CD4-positive, alpha-beta T cell treated with Interferon alpha-2 for 1 hour (primary cell): ENCODE measurements around the gene GRID2.

Experiments used
- DNase-seq, 2 donors: peaks; one replicate each; pipeline ENCODE4 v3.0.0-alpha.2; 2020 to 2022

The GRID2 gene

DNA sequence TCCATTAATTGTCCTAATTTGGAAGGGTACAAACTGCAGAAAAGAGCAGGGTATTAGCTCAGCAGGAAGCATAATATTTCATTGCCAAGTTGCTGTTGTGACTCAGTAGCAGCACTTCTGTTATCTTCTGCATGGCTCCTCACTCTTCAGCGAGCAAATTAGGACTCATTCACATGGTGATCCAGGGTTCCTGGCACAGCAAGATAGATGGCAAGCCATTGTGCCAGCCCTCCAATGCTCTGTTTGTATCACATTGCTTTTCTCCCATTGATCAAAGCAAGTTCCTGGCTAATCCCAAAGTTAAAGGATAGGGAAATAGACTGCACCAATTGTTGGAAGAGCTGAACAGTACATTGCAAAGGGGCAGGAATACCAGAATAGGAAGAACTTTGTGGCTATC lies 1142.3 kb downstream of the GRID2 start:
- DNase-seq, result no peak

DNA sequence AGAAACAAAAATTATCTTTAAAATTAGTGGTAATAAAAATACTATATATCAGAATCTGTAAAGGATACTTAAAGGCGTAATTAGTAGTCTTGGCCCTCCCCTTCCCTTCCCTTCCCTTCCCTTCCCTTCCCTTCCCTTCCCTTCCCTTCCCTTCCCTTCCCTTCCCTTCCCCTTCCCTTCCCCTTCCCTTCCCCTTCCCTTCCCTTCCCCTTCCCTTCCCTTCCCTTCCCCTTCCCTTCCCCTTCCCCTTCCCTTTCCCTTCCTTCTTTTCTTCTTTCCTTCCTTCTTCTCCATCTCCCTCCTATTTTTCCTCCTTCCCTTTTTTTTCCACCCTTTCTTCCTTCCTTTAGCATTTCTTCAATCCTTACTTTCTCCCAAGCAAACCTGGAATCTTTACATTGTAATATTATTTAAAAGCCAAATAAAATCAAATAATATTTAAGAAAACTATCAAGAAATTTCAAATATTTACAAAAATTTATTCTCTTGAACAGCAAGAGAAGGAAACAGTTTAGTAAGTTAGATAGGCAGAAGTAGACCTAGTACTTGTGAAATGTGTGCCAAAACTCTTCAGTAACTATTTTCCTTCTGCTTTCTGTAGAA lies 1145.0 kb downstream of the GRID2 start:
- no peak for DNase-seq

DNA sequence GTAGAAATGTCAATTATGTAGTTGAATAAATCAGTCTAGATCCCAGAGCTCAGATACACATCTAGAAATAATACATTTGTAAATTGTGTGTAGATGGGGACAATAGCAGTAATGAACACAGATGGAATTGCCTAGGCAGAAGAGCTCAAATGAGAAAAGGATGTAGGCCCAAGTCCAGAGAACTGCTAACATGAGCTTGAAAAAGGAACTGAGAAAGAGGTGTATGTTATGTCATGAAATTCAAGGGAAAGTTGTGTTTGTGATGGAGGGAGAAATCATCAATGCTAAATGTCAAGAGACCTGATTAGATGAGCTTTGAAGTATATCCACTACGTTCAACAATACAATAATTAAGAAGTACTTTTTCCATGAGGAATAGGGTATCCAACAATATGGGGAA lies 1148.2 kb downstream of the GRID2 start:
- no peak for DNase-seq

DNA sequence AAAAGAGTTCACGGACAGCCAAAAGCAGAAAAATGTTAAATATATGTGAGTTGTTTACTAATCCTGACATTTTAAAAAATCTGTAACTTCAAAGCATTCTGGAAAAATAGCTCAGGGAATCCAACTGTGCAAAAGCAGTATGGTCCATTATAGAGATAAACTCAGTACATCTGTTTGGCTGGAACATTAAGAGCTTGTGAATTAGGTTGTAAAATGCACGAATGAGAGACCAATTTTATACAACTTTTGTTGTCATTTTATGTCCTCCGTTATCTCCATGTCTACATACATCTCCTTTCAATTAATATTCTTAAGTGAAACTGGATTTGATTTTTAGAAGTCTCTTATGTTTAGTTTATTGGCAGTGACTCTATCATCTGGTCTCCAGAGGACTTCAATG lies 1157.8 kb downstream of the GRID2 start:
- DNase-seq, result no peak

DNA sequence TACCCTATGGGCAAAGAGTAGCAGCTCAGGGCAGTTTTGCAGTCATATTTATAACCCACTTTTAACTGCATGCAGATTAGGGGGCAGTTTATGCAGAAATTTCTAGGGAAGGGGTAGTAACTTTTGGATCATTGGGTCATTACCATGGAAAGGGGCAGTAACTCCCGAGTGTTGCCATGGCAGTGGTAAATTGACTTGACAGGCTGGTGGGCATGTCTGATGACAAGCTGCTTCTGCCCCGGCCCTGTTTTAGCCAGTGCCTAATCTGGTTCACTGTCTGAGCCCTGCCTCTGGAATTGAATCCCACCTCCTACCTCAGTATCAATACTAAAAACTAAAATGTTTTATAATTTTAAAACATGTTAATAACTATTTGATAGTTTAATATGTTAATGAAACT lies 1162.7 kb downstream of the GRID2 start:
- DNase-seq, result no peak

DNA sequence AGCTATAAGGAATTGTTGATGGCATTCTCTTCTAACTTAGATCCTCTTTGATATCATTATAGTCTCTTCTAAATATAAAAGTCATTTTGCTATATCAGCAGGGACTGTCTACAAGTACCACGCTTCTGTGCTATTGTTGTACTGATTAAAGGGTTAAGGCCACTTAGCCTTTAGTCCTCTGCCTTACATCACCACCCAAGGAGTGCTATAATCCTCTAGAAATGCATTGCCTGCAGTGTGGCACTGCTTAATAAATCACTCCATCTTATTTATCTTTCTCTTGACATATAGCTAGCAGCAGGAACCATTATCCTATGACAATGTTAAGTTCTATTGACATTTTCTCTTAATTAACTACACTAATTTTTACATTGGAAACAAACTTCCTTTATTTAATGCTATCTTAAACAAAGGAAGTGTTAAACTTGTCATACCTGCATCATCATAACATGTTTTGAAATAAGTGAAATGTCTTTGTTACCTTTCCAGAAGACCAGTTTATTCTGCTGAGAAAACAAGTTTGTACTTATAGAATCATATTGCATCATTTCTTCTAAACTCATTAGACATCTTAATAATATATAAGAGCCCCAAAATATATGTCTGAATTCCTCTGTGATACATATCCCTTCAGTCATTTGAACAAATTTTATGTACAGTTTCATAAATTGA lies 1163.9 kb downstream of the GRID2 start:
- DNase-seq, result no peak

DNA sequence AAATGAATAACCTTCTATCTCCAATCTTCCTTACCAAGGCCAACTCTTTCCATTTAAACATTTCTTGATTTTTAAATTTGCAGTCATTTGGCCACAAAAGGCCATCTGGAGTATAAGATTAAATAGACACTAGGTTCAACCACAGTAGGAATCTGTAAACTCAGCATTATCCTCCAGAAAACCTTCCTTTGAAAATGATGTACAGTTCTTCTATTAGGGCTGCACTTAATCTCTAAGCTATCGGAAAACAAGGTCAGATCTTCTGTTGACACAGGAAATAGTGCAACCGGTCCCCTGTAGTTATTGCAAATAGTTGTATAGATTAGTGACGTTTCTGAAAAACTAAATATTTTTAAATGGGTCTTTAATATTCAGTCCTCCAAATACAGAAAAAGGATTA lies 1165.8 kb downstream of the GRID2 start:
- no peak for DNase-seq

DNA sequence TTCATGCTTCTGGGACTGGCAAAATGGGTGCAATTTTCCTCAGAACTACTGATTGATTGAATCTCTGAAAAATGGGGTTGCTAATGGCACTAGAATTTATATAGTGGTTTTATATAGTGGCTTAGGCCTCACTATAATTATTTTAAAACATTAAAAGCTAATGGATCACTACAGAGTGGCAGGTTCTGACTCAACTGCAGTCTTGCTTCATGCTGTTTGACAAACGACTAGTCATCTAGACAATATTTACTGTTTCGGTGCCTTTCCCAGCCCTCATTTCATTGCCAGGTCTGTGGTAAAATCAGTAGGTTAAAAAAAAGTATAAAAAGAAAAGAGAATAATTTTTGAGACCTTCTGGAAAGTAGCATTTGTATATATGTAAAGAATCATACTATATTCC lies 1172.0 kb downstream of the GRID2 start:
- DNase-seq, result no peak

DNA sequence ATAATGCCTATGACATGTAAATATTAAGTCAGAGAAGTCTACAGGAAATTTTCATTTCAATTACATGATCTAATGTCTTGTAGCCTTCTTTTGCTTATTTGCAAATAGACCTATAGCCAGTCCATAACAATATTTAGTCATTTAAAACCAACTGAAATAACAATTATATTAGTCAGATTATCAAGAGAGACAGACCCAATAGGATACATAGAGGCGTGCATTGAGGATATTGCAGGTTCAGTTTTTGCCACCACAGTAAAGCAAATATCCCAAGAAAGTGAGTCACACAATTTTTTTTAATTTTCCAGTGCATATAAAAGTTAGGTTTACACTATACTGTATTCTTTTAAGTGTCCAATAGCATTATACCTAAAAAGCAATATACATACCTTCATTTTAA lies 1175.0 kb downstream of the GRID2 start:
- DNase-seq, result no peak

DNA sequence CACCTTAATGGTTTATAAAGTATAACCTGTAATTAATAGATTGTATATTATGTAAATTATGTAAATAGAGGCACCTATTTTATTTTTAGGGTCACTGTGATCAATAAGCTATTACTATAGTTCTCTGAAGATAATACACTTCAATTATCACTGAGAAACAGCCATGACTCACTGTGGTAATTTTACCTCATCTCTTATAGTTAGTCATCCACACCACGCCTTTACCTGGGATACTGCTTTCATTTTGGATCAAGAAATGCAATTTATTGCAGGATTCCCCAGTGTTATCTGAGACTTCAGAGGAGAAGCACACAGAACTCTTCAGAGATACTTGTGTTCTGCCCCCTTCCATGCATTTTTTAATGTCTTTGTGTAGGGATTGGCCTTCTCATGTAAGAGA lies 1176.7 kb downstream of the GRID2 start:
- DNase-seq, result no peak

DNA sequence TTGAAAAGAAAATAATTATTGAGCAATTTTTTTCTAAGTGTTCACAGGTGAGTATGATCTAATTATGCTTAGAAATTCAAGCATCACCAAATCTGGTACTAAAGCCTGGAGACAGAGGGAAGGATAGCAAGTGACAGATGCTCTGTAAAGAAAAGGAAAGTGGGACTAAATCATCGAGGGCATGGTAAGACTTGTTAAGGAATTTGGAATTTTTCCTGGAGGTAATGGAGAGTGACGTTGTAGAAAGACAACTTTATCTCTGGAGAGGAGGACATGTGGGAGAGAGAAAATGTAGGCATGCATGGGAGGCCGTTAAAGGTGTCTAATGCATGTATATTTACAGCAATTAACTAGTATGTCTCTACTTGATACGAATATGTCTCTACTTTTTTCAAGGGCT lies 1191.6 kb downstream of the GRID2 start:
- DNase-seq, result no peak

DNA sequence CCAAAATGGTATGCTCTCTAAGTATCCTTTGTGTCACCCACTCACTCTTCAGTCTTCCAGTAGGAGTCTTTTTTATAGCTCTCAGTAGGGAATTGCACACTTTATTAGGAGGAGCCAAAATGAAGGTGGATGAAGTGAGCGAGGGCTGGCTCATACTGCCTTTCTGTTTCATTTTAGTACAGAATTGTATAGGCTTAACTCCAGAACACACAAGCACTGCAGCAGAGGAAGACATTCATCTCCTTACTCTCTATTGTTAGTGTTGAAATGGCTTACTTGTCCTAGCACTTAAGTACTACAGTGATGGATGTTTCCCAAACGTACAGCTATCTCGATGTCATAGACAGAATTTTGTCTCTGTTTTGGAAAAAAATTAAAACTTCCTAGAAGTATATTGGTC lies 1197.5 kb downstream of the GRID2 start:
- DNase-seq, result no peak

DNA sequence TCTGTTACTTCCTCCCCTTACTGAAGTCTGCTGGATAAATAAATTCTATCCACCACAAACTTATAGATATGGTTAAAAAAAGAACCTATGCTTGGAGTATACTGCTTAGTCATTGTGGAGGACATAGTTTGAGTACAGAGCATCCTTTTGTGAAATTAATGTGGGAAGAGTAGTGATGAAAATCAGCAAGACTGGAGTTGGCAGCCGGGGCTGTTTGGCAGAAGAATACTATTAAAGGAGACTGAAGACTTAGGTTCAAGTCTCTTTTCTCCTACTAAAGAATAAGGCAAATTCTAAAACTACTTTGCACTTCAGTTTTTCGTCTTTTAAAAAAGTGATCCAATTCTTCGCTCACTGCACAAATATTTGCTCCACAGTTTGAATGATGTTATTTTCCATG lies 1198.2 kb downstream of the GRID2 start:
- DNase-seq, result no peak

DNA sequence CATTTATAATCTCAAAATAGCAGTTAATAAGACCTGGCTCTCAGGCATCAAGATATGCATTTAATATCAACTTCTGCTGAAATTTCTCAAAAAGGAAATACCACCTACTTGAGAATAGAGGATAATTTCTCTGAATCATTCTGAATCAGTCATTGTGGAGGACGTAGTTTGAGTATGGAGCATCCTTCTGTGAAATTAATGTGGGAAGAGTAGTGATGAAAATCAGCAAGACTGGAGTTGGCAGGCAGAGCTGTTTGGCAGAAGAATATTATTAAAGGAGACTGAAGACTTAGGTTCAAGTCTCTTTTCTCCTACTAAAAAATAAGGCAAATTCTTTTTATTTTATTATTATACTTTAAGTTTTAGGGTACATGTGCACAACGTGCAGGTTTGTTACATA lies 1199.2 kb downstream of the GRID2 start:
- no peak for DNase-seq

DNA sequence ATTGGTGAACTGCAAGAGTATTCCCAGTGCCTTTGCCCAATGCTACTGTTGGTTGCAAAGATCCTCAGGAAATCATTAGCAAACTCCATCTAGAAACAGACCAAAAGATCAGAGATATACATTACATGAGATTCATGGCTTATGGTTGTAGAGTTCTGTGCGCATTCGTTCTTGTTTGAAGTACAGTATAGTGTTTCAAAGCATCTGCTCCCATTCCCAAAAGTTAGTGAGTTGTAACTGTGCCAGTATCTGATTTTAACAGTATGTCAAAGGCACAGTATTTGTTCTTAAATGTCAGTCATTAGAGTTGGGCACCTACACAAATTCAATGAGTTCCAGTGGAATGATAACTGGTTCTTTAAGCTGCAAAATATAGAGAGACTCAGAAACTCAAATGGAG lies 1210.1 kb downstream of the GRID2 start:
- no peak for DNase-seq

DNA sequence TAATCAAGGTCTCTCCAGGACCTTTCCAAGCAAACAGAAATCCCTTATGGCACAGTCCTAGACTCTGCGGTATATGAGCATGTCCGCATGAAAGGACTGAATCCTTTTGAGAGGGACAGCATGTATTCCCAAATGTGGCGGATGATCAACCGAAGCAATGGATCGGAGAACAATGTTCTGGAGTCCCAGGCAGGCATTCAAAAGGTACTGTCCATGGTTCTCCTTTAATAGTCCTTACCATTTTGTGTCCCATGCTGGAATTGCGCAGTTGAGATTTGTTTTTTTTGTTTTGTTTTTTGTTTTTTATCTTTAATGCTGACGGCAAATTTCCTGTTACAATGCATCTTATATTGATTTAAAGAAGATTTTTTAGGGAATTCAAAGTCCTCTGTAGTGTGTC lies 1211.4 kb downstream of the GRID2 start:
- DNase-seq, result no peak

DNA sequence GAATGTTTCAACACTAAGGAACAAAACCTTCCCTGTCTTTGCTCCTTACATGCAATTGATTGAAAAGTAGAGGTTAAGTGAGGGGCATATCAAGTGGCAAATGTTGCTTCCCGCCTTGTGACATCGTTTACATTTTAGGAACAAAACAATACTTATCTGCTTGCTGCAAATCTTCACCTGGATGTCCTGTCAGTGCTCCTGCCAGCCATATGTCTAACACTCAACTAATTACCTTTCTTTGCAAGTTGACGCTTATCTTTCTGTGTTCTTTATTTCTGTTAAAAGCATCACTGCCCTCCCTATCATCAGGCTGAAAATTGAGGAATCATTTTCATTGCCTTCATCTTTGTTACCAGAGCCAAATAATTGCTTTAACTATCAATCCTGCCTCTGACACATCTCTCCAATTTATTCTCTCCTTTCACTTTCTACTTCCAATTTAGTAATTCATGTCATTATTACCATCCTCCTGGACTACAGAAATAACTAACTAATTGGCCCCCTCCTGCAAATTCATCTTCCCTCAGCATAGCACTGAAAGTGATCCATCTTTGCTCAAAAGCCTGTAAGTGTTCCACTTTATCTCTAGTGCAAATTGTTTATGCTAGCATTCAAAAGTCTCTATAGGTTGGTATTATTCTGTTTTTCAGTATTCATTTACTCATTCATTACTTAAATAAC lies 1226.1 kb downstream of the GRID2 start:
- no peak for DNase-seq

DNA sequence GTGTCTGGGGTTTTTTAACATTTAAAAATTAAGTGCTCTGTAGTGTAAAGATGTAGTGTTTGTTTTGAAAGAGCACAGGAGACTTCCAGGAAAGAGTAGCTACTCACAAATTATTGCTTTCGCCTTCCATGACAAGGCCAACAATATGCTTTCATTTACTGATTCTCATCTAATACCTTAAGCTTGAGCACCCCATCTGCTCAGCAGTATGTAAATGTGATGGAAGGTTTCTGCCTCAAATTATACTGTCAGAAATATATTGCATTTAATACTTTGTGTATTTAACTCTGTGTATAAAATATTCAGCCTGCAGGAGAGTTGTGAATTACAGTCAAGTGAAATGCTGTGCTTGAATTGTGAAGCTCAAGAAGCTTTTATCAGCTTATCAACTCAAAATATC lies 1228.5 kb downstream of the GRID2 start:
- DNase-seq, result no peak

DNA sequence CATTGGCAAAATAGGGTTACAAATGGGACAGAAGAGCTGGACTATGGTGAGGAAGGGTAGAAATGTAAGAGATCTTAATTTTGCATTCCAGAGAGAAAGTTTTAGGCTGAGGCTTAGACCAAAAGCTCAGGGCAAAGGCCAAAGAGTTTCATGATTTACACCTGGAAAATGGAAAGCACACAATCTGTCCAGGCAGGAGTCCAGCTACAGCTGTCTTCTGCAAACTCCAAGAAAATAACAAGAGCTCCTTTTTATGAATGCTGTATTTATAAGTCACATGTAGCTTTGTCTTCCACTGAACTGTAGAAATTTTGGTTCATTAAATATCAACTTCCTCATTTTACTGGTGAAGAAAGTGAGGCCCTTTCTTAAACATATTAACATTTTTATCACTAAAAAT lies 1236.8 kb downstream of the GRID2 start:
- no peak for DNase-seq

DNA sequence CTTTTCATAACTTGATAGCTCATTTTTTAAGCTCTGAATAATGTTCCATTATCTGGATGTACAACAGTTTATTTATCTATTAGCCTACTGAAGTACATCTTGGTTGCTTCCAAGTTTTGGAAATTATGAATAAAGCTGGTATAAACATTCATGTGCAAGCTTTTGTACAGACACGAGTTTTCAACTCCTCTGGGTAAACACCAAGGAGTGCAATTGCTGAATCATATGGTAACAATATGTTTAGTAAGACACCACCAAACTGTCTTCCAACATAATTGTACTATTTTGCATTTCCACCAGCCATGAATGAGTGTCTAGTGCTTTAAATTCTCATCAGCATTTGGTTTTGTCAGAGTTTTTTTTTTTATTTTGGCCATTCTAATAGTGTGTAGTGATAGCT lies 1258.1 kb downstream of the GRID2 start:
- no peak for DNase-seq

DNA sequence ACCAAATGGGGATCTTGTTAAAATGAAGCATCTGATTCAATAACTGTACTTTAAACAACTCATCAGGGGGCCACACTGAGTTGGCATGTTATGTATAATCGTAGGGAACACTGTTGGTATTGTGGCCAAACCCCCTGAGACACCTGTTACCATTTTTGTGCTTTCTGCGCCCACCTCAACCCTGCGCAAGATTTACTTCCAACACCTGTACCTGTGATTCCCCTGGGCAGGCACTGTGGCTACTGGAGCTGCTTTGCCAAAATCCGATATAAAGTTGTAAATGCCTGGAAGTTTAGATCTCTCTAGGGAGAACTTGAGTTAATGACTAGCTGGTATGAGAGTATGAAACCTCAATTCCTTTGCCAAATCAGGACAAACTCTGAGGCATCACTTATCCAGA lies 1265.0 kb downstream of the GRID2 start:
- DNase-seq, result no peak

DNA sequence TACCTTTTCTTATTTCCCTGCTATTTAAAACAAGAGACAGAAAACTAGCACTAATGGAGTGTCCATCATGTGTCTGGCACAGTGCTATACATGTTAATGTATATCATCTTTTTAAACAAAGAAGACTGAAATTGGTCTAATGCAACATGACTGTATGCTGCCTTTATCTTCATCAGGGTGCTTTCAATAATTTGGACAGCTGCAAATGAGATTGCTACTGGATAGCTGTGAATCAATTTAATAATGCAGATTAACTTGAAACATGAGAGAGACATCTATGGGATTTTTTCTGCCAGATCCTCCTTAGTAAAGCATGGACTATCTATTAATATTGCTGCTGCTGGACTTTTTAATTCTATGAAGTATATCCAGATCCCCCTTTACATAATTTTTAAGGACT lies 1269.5 kb downstream of the GRID2 start:
- DNase-seq, result no peak

DNA sequence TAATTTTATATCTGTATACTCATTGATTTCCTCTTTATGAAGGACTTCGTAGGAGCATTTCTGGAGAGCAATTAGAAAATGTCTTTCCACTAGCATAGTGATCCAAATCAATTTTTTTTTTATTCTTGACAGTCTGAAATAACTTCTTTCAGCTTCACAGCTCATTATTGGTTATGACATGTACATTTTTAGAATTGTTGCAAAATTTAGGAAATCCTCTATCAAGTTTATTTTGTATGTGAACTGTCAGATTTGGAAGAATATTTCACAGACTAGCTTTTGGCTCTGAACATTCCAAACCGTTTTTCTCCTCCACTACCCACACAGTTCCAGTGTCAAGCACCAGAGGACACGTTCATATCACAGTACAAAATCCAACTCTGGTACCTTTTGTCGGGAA lies 1275.2 kb downstream of the GRID2 start:
- DNase-seq, result no peak

DNA sequence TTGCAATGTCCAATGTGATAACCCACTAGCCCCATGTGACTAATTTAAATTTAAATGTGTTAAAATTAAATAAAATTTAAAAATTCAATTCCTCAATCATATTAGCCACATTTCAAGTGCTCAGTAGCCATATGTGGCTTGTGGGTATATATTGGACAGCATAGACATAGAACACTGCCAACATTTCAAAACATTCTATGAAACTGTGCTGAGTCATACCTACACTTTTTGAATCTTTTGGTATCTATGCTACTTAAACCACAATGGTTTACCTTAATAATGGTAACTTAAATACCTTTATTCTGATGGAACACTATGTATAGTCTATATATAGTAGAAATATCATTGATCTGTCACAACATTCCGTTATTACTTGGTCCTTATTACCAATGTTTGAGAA lies 1301.4 kb downstream of the GRID2 start:
- no peak for DNase-seq

DNA sequence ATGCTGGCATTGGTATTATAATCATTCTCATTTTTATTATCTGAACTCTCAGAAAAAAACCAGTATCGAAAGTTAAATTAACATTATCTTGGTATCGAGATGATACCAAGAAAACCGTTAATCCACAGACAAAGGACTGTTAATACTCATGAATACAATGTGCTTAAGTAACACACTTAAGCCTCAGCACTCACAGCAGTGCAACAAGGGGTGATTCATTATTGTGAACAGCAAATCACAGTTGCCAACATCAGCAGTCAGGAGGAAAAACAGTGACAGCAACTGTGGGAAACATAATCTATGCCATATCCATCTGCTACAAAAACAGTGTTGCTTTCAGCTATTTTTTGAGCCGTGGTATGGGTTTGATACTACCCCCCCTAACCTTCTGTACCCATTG lies 1313.8 kb downstream of the GRID2 start:
- DNase-seq, result no peak
